Panc1 (cell line): ENCODE data around the gene GPR137C. TPM values are rescaled to one million over a fixed set of nuclear protein-coding genes. Genes with fewer than 3 reads are reported as not detected.
A peak's percentile ranks its signal among the peaks of the same experiment; 100 is the strongest.

Experiments used
- ATAC-seq: fragments of 200-7000 bp; cut with Tn5 transposase; 2 replicates; pipeline ENCODE4 v1.9.1; 2020; ENCODE audit warnings: mild to moderate bottlenecking, moderate library complexity
- BruUV-seq: library from RNA; stranded (reverse); fragments of 400-500 nt; replicated peaks from 2 replicates; lab custom pipeline; 2021; lab: Mats Ljungman, UMichigan
- CTCF ChIA-PET: fragments of 300-600 bp; sonication (Branson Sonifier 250); formaldehyde crosslinking; loops from one replicate; lab custom pipeline; 2022; ENCODE audit warnings: antibody characterized with exemption; lab: Charles Lee
- POLR2A ChIA-PET: fragments of 300-600 bp; sonication (Branson Sonifier 250); formaldehyde crosslinking; loops from one replicate; lab custom pipeline; 2022; ENCODE audit warnings: antibody characterized with exemption; lab: Charles Lee
- DNase-seq: peaks from one replicate; pipeline ENCODE4 v3.0.0-alpha.2; 2010; ENCODE audit warnings: low read depth, low spot score
- H3K27ac ChIP-seq: 2 replicates; pipeline ENCODE4 v1.5.1; 2011; ENCODE audit warnings: mild to moderate bottlenecking, low read length, inconsistent platforms
- H3K27me3 ChIP-seq: fragments of 200-500 bp; sonication (Bioruptor generic); 2 replicates; pipeline ENCODE4 v1.6.0; 2014; ENCODE audit warnings: low read length, inconsistent platforms; ENCODE audit not compliant: control insufficient read depth, insufficient read depth
- H3K36me3 ChIP-seq: fragments of 200-500 bp; sonication (Bioruptor generic); 2 replicates; pipeline ENCODE4 v1.5.1; 2014; ENCODE audit warnings: inconsistent platforms, mild to moderate bottlenecking, low read length, moderate library complexity; ENCODE audit not compliant: control insufficient read depth, insufficient read depth
- H3K4me1 ChIP-seq: 2 replicates; pipeline ENCODE4 v1.5.1; 2011; ENCODE audit warnings: inconsistent platforms, mild to moderate bottlenecking, low read length, moderate library complexity; ENCODE audit not compliant: control insufficient read depth, insufficient read depth
- H3K4me3 ChIP-seq, 2 experiments: 2 replicates each; pipeline ENCODE4 v1.5.1; 2011 to 2012; ENCODE audit warnings: low read depth in 2 of 2, low read length in 2 of 2, mild to moderate bottlenecking in 2 of 2, inconsistent platforms in 1 of 2, moderate library complexity in 1 of 2
- H3K9me3 ChIP-seq: fragments of 200-500 bp; sonication (Bioruptor generic); 2 replicates; pipeline ENCODE4 v1.5.1; 2014; ENCODE audit warnings: low read depth, mild to moderate bottlenecking, inconsistent platforms, low read length, moderate library complexity; ENCODE audit not compliant: control insufficient read depth, insufficient read depth
- POLR2AphosphoS5 ChIP-seq: IDR thresholded peaks from 2 replicates; pipeline ENCODE4 v1.6.1; 2012; ENCODE audit warnings: mild to moderate bottlenecking, low read depth, low read length, moderate library complexity
- SIN3A ChIP-seq: IDR thresholded peaks from 2 replicates; pipeline ENCODE4 v1.6.1; 2012; ENCODE audit warnings: low read depth, mild to moderate bottlenecking, low read length, moderate library complexity, borderline replicate concordance; ENCODE audit not compliant: insufficient read depth
- TCF7L2 ChIP-seq: IDR thresholded peaks from 2 replicates; pipeline ENCODE4 v1.6.1; 2011; ENCODE audit warnings: mild to moderate bottlenecking, low read depth, low read length, inconsistent platforms
- in situ Hi-C: cut with HindIII; loops from 2 replicates; pipeline ENCODE4 v1.10.0; 2016; ENCODE audit warnings: low sequenced_read_pairs, low pct_unique_long_range_greater_than_20kb
- intact Hi-C: fragments of 100-400 bp; cut with micrococcal nuclease; formaldehyde crosslinking; loops from one replicate; pipeline ENCODE4 v1.10.0; 2022; ENCODE audit not compliant: unreplicated experiment
- total RNA-seq: library from RNA; stranded (reverse); gene quantifications from one replicate; pipeline ENCODE4 v1.2.1, GENCODE V29; 2021; ENCODE audit not compliant: unreplicated experiment
- TF ChIP-seq, protein P1 (sequence below), 2 experiments: IDR thresholded peaks; 2 replicates each; pipeline ENCODE4 v1.6.1; 2011 to 2012; ENCODE audit warnings: low read depth in 2 of 2, control low read depth in 1 of 2, low read length in 1 of 2, mild to moderate bottlenecking in 1 of 2, moderate library complexity in 1 of 2; ENCODE audit not compliant: insufficient read depth in 1 of 2
- TF ChIP-seq, protein P2 (sequence below): fragments of 450-650 bp; IDR thresholded peaks from 2 replicates; pipeline ENCODE4 v1.5.1; 2017; ENCODE audit warnings: mild to moderate bottlenecking

GPR137C gene
- total RNA-seq, 1 experiment from 2014 or later, result 2.7 TPM

DNA sequence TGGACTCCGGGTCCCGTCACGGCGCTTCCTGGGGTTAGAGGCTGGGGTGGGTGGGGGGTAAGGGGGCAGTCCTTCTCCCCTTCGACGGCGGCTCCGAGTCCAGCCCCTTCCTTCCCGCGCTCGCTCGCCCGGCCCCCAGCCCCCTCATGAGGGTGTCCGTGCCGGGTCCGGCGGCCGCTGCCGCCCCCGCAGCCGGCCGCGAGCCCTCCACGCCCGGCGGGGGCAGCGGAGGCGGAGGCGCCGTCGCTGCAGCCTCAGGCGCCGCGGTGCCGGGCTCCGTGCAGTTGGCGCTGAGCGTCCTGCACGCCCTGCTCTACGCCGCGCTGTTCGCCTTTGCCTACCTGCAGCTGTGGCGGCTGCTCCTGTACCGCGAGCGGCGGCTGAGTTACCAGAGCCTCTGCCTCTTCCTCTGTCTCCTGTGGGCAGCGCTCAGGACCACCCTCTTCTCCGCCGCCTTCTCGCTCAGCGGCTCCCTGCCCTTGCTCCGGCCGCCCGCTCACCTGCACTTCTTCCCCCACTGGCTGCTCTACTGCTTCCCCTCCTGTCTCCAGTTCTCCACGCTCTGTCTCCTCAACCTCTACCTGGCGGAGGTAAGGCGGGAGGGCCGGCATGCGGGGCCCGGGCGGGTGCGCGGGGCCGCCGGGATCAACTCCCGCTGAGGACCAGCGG lies 500 bp downstream of the GPR137C start:
- CTCF ChIA-PET, result no interaction called here
- Histone ChIP-seq H3K4me3 (peak overlapping the region; percentile 60 to 62), H3K9me3 (no peaks in the 10 kb centered on the region), H3K27me3 (no peaks in the 10 kb centered on the region; the same call in 1 of the 2 replicates), H3K27ac (no peak overlapping the region), H3K36me3 (no peaks in the 10 kb centered on the region), H3K4me1 (peaks cover 14% of the 10 kb centered on the region)
- ATAC-seq (peak; percentile 64), DNase-seq (no peak)
- no TSS peak for BruUV-seq
- intact Hi-C loops, result no loop called here
- TF ChIP-seq, protein P1, sequence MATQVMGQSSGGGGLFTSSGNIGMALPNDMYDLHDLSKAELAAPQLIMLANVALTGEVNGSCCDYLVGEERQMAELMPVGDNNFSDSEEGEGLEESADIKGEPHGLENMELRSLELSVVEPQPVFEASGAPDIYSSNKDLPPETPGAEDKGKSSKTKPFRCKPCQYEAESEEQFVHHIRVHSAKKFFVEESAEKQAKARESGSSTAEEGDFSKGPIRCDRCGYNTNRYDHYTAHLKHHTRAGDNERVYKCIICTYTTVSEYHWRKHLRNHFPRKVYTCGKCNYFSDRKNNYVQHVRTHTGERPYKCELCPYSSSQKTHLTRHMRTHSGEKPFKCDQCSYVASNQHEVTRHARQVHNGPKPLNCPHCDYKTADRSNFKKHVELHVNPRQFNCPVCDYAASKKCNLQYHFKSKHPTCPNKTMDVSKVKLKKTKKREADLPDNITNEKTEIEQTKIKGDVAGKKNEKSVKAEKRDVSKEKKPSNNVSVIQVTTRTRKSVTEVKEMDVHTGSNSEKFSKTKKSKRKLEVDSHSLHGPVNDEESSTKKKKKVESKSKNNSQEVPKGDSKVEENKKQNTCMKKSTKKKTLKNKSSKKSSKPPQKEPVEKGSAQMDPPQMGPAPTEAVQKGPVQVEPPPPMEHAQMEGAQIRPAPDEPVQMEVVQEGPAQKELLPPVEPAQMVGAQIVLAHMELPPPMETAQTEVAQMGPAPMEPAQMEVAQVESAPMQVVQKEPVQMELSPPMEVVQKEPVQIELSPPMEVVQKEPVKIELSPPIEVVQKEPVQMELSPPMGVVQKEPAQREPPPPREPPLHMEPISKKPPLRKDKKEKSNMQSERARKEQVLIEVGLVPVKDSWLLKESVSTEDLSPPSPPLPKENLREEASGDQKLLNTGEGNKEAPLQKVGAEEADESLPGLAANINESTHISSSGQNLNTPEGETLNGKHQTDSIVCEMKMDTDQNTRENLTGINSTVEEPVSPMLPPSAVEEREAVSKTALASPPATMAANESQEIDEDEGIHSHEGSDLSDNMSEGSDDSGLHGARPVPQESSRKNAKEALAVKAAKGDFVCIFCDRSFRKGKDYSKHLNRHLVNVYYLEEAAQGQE (IDR thresholded peaks at IDR 0.05; ENCODE audit: insufficient read depth in 1 of 2, low read depth in 2 of 2, low read length in 1 of 2), result no peak
- TF ChIP-seq, protein P2, sequence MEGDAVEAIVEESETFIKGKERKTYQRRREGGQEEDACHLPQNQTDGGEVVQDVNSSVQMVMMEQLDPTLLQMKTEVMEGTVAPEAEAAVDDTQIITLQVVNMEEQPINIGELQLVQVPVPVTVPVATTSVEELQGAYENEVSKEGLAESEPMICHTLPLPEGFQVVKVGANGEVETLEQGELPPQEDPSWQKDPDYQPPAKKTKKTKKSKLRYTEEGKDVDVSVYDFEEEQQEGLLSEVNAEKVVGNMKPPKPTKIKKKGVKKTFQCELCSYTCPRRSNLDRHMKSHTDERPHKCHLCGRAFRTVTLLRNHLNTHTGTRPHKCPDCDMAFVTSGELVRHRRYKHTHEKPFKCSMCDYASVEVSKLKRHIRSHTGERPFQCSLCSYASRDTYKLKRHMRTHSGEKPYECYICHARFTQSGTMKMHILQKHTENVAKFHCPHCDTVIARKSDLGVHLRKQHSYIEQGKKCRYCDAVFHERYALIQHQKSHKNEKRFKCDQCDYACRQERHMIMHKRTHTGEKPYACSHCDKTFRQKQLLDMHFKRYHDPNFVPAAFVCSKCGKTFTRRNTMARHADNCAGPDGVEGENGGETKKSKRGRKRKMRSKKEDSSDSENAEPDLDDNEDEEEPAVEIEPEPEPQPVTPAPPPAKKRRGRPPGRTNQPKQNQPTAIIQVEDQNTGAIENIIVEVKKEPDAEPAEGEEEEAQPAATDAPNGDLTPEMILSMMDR, result no peak
- no peak for TF ChIP-seq SIN3A
- no peak for TF ChIP-seq POLR2AphosphoS5
- TF ChIP-seq TCF7L2, result no peak
- in situ Hi-C loops, result no loop called here
- POLR2A ChIA-PET, result interaction anchor here (0.7 kb wide), 1 partner anchor 120 kb away, joined by 4 read pairs; no protein-coding TSS in a partner anchor

DNA sequence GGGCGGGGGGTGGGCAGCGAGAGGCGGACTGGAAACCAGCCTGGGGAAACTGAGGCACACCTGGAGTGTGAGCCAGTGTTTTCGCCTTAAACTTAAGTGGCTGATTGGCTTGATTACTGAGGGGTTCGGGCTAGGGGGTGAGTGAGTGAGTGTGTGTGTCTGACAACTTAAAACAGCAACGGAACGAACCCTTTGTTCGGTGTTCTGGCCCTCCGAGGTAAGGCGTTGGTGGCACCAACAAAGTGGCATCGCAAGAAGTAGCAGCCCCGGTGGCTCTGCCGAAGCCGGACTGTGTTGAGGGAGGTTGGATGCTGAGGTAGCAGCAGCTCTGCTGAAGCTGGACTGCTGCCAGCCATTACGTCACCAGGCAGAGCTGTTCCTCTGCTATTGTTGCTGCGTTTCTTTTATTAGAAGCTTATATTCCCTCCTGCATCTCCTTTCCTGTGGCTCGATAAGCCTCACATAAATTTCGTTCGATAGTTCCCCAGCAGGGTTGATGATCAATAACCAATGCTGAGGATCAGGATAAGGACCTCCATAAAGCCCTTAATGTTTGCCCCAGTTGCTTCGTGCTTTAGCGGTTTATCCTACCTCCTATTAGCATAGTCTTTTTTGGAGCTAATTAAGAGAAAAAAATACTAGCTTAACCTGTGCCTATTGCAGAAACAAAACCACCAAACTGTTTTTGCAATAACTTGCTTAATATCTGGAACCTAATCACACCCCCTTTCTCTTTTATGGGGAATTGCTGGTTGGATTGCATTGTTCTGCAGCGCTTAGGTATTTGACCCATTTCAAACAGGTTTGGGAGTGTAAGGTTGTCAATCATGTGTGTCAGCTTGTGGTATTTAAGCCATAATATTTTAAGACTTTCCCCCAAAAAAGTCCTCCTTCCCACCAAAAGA lies 1.3 kb downstream of the GPR137C start:
- intact Hi-C loops (no loop called here), in situ Hi-C loops (no loop called here)
- CTCF ChIA-PET, result no interaction called here
- H3K4me3 ChIP-seq, result peak overlapping the region; percentile 60 to 62
- TF ChIP-seq POLR2AphosphoS5, result no peak
- TF ChIP-seq TCF7L2, result no peak
- no peak for TF ChIP-seq SIN3A
- TF ChIP-seq, protein P1 (IDR thresholded peaks at IDR 0.05; ENCODE audit: insufficient read depth in 1 of 2, low read depth in 2 of 2, low read length in 1 of 2), result no peak
- TF ChIP-seq, protein P2, result no peak
- peaks cover 14% of the 10 kb centered on the region for H3K4me1 ChIP-seq
- H3K9me3 ChIP-seq, result no peaks in the 10 kb centered on the region
- ATAC-seq (no peak), DNase-seq (no peak)
- BruUV-seq, result no TSS peak
- H3K27ac ChIP-seq, result no peak overlapping the region
- no peaks in the 10 kb centered on the region for H3K36me3 ChIP-seq
- H3K27me3 ChIP-seq, result no peaks in the 10 kb centered on the region; the same call in 1 of the 2 replicates
- POLR2A ChIA-PET, result no interaction called here
